ENCODE data around the gene SMG1. TPM values are rescaled to one million over a fixed set of nuclear protein-coding genes. Genes with fewer than 3 reads are reported as not detected.
"Not testable (repeated sequence)": the region's sequence is repeated elsewhere in the genome, so short reads cannot be mapped to it uniquely, and the experiment has no call there.

Gene SMG1
- total RNA-seq, 1 donor from 2014 or later, result 30.8 TPM

DNA sequence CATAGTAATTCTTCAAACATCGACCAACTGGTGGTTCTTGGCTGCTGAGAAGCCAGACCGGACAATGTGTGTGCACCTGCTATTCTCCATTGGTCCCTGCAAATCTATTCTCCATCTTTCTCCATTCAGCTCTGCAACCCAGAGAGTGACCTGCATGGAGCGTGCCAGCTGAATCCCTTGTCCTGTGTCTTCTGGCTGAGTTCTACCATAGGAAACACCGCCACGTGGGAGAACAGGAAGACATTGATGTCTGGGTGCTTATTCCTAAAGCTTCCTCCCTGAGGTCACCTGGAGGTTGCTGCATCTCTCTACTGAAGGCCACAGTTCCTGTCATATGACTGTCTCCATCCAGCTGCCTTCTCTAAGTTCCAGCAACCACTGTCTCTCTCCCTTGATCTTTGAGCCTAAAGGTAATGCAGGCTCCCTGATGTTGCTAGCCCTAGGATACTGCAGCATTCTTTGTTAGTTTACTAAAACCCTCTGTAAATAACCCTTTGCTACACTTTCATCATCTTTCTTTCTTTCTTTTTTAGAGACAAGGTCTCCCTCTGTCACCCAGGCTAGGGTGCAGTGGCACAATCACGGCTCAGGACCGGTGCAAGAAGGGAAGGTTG, 10.6 kb upstream of the SMG1 start:
- DNase-seq (ENCODE audit: low spot score) (no peak), ATAC-seq (no peak)

DNA sequence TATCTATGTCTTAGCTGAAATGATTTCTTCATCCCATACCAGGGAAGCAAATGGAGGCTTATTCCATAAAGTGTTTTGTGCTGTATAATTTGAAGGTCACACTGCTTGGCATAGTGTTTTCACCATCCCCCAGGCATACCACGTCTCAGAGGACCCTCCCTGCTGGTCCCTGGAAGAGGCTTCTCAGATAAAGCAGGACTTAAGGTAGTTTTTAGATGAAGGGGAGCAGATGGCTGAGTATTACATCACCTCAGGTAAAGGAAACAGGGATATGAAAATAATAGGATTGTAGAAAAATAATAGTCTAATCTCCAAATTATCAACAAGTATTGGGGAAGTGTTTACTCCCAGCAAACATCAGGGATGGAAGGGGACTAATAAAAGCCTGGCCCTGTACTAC, 7.3 kb upstream of the SMG1 start:
- DNase-seq (ENCODE audit: low spot score) (no peak), ATAC-seq (no peak)

DNA sequence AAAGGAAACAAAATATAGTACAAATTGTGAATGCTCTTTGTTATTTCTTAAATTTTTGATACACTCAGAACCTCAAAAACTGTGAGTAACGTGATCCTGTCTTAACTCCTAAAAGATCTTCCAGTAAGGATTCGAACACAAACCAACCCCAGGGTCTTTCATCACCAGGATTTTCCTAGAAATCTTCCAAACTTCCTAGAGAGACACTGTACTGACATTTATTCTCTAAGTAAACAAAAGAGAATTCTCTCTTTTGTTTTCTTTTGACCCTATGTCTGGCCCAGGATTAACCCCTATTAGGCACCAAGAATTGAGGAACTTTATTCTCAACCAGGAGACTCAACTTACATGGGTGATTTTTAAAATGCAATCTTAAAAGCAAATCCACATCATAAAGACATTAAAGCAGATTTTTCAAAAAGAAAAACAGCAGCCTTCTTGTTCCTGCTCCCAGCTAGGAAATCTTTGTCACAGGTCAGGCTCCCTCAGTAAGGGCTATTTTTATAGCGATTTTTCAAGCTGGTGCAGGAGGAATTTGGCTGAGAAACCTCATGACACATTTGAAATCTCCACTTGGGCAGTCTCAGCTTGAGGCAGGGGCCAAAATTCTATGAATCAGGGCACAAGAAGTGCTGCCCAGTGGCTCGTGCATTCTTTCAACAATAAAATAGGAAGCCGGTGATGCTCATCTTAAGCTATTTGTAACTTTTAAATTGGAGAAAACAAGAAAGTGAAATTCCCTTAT, 6.2 kb upstream of the SMG1 start:
- no peak for ATAC-seq

DNA sequence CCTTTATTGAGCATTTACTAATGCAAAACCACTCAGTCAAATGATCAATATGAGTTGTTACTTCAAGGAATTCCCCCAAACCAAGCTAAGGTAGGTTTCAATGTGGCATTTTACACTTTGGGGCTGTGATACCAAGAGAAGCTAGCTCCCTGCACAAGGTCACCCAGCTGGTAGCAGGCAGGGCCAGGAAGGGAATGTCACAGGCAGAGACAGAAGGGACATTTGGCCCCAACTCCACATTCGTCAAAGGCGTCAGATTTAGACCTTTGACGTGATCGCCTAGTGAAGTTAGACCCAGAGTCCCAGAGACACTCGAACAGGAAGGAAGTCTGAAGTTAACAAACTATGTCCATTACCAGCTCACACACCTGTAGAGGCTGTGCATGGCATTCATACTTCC, 5.5 kb upstream of the SMG1 start:
- no peak for DNase-seq (ENCODE audit: low spot score)
- no peak for ATAC-seq

More for the DNA sequence above, 6.2 kb upstream of the SMG1 start:
- DNase-seq (ENCODE audit: low spot score), result no peak

DNA sequence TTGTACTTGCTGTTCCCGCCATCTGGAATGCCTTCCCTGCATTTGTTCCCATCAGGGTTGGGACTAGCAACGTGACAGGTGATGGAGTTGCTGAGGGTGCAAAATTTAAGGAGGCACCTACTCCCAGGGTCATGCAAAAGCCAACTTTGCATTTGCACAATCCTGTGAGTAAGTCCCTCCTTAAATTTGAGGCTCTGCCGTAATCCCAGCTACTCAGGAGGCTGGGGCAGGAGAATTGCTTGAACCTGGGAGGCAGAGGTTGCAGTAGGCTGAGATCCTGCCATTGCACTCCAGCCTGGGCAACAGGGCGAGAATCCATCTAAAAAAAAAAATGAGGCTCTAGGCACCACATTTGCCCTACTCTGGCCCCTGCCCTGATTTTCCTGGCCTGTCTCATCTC, 3.9 kb upstream of the SMG1 start:
- DNase-seq (ENCODE audit: low spot score); ATAC-seq: not testable (repeated sequence)

DNA sequence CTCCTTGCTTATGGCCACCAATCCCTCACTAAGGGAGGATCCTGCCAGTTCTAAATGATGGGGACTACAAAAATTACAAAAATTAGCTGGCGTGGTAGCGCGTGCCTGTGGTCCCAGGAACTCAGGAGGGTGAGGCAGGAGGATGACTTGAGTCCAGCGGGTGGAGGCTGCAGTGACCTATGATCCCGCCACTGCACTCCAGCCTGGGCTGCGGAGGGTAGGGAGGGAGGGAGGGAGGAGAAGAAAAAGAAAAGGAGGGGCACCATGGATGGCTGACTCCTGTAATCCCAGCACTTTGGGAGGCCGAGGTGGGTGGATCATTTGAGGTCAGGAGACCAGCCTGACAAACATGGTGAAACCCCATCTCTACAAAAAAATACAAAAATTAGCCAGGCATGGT, 1.9 kb upstream of the SMG1 start:
- not testable (repeated sequence) for ATAC-seq

DNA sequence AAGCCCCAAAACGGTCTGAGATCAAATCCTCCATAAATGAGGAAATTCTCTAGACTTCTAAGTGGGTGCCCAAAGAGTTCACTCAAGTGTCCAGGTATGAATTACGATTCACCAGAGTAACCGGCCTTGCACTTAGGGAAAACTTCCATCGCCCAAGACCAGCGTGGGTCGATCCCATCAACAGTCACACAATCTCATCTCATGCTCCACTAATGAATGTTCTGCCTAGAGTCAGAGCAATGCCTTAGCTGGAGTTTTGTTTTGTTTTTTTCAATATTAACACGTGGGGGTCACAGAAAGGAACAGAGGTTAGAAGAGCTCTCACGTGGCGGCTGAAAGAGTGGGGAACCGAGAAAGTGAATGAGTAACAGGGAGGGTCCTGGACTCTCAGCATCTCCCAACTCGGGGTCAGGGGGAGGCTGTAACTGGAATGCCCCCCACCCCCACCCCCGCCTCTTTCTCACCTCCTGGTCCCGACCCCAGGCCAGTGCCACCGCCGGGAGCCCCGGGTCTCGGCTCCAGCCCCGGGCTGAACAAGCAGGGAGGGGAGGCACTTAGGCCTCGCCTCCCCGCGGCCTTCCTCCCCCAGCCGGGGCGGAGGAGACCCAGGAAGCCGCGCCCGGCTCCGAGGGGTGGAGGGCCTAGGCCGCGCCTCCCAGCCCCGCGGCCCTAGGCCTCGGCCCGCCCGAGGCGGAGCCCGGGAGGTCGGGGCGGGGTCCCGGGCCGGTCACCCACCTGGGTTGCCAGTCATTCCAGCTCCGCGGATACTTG, 808 bp downstream of the SMG1 start:
- peak; percentile 79 for ATAC-seq
- not testable (repeated sequence) for DNase-seq (ENCODE audit: low spot score)

More for the DNA sequence above, 1.9 kb upstream of the SMG1 start:
- not testable (repeated sequence) for DNase-seq (ENCODE audit: low spot score)

DNA sequence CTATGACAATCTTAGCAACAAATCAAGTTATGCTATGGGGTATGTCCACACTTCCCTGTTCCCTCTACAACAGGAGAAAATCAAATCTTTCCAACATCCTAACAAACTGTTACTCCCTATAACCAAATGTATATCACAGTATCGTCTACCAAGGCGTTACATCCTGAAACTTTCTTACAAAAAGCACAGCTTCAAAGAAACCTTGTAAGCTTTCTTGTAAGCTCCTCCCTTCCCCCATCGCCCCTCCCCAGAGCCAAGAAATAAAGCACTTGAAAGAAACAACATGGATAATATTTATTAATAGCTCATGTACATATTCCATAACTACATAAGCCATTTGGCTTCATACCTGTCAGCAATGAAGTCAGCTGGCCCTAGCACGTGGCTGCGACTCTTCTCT, 2.3 kb downstream of the SMG1 start:
- ATAC-seq; DNase-seq (ENCODE audit: low spot score): not testable (repeated sequence)

DNA sequence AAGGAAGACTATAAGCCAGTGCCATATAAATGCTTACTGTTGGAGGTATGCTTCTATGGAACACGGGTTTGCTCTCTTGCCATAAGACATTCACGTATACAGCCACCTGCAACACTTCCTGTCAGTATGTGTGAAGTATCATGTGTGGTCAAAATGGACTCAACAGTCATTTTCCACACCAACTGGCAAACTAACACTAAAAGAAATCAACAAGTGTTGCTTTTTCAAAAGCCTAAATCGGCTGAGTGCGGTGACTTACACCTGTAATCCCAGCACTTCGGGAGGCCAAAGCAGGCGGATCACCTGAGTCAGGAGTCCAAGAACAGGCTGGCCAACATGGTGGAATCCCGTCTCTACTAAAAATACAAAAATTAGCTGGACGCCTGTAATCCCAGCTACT, 3.1 kb downstream of the SMG1 start:
- not testable (repeated sequence) for ATAC-seq; DNase-seq (ENCODE audit: low spot score)

DNA sequence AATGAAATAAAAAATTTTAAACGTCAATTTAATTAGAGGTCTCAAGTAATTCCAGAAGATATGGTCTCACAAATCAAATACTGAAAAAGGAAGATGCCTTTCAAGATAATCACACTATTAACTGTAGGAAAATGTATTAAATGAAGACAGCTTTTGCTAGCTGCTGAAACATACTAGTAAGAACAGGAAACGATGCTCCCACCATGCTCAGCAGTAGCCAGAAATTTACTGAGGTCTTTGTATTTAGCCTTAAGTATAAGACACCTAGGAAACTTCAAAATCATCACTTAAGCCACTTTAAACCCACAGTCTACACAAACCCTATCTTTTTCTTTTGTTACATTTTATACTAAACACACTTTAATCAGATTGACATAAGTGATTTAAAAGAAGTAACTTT, 16.6 kb downstream of the SMG1 start:
- DNase-seq (ENCODE audit: low spot score); ATAC-seq: not testable (repeated sequence)

DNA sequence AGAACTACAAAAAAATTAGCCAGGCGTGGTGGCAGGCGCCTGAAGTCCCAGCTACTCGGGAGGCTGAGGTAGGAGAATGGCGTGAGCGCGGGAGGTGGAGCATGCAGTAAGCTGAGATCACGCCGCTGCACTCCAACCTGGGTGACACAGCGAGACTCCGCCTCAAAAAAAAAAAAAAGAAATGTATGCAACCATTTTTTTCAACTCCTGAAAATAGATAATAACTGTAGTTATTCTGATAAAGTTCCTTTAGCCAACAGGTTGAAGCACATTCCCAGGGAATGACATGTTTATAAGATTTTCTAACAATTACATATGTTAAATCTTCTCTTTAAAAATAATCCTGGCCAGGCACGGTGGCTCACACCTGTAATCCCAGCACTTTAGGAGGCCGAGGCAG, 17.5 kb downstream of the SMG1 start:
- not testable (repeated sequence) for DNase-seq (ENCODE audit: low spot score); ATAC-seq

DNA sequence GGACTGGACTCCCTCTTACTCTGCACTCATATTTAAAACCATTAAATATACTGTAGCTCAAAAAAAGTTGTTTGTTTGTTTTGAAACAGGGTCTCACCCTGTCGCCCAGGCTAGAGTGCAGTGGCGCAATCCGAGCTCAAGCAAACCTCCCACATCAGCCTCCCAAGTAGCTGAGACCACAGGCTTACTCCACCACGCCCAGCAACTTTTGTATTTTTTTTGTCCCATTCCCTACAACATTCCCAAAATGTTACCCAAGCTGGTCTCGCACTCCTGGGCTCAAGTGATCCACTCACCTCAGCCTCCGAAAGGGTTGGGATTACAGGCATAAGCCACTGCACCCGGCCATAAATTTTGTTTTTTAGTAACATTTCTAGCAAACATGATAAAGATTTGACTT, 23.4 kb downstream of the SMG1 start:
- ATAC-seq, result not testable (repeated sequence)

DNA sequence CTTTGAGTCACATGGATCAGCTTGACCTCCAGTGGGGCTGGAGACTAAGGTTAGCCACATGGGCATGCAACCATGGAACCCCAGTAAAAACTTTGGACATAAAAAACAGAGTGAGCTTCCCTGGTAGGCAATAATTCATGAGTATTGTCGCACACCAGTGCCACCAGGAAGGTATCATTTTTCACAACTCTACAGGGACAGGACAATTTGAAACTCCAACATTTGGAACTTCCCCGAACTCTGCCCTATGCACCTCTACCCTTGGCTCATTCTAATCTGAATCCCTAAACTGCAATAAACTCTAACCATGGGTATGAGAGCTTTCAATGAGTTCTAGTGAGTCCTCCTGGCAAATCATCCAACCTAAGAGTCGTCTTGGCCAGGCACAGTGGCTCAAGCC, 24.2 kb downstream of the SMG1 start:
- not testable (repeated sequence) for ATAC-seq; DNase-seq (ENCODE audit: low spot score)

More for the DNA sequence above, 23.4 kb downstream of the SMG1 start:
- DNase-seq (ENCODE audit: low spot score), result not testable (repeated sequence)

DNA sequence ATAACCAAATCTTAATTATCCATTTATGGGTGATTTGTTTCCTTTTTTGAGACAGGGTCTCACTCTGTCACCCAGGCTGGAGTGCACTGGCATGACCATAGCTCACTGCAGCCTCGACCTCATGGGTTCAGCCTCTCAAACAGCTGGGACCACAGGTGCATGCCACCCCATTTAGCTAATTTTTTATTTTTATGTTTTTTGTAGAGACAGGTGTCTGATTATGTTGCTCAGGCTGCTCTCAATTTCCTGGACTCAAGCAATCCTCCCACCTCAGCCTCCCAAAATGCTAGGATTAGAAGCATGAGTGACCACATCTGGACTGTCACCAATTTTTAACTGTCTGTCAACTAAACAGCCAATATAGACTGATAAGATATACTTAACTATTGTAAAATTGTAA, 25.0 kb downstream of the SMG1 start:
- not testable (repeated sequence) for DNase-seq (ENCODE audit: low spot score)

DNA sequence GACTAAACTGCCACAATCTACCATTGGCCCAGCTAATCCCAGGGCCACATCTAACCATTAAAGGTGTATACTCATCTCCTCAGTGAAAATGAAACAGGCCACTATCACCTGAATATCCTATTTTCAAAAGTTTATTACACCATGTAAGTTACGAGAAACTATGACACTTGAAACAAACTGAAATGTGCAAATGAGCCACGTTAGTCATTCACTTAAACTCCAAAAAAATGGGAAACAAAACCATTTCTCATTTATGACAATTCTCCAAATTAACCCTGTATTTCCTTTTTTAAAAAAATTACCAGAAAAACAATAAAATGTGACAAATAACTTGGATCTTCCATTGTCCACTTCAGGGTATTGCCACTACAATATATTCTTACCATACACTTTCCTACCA, 41.8 kb downstream of the SMG1 start:
- ATAC-seq; DNase-seq (ENCODE audit: low spot score): not testable (repeated sequence)

More for the DNA sequence above, 25.0 kb downstream of the SMG1 start:
- ATAC-seq, result not testable (repeated sequence)

DNA sequence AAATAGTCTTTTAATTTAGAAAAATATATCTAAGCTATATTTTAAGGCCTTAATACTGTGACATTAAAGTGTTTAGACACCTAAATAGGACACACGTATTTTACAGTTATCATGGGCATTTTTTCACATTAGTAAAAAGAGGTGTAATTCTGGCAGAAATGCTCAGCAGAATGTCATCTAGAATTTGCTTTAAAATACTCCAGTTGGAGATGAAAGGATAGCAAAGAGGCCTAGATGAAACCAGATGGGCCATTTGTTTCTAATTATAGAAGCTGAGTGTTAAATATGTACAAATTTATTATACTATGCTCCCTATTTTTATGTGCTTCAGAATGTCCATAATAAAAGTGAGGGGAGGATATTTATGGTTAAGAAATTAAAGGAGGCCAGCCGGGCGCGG, 48.5 kb downstream of the SMG1 start:
- ATAC-seq; DNase-seq (ENCODE audit: low spot score): not testable (repeated sequence)

DNA sequence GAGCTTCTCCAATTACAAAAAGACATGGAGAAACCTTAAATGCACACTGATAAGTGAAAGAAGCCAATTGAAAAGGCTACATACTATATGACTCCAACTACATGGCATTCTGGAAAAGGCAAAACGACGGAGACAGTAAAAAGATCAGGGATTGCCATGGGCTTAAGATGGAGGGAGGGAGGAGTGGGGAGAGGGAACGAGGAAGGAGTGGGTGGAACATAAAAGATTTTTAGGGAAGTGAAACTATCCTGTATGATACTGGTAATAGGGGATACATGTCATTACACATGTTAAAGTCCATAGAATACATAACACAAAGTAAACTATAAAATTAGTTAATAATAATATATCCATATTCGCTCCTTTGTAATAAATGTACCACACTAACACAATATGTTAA, 48.9 kb downstream of the SMG1 start:
- DNase-seq (ENCODE audit: low spot score); ATAC-seq: not testable (repeated sequence)

DNA sequence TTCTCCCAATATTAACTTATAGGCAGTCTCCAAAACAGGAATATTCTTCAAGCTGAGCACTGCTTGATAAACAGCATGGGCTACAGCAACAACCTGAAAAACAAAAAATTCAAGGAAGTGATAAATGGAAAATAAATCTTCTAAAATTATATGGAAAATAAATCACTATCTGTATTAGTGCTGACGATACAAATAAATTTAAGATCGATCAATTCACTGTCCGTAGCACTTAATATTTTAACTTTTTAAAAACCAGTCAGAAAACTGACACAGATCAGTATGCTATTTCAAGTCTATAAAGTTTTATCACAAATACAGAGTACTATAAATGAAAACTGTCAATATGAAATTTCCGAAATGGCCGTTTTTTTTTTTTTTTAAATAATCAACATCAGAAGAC, 49.9 kb downstream of the SMG1 start:
- not testable (repeated sequence) for ATAC-seq; DNase-seq (ENCODE audit: low spot score)

DNA sequence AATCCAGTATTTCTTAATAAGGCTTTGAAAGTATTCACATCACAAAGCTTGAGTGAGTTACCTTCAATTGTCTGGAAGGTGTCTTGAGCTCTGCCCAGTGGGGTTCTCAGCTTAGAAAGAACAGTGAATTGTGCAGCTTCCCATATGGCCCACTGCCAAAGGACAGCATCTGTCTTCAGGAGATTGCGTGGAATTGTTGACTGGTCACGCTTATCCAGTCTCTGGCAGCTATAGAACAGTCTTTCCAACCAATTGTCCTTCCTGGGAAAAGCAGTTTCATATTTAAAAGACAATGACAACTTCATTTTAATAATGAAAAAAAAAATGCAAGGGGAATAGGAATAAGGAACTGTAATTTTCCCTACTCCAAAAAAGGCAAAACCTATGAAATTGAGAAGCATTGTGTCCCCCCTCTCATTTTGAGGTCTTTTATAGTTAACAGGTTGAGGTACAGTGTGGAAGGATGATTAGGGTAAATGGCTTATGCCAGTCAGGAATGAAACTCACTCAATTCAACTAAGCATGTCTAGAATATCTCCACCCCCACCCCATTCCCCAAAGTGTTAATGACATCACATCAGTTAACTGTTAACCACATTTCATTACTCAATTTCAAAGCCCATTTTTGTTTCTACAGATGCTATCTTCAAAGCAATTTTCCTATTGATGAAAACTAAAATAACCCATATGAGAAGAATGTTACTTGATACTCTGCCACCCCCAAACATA, 57.0 kb downstream of the SMG1 start:
- ATAC-seq; DNase-seq (ENCODE audit: low spot score): not testable (repeated sequence)

DNA sequence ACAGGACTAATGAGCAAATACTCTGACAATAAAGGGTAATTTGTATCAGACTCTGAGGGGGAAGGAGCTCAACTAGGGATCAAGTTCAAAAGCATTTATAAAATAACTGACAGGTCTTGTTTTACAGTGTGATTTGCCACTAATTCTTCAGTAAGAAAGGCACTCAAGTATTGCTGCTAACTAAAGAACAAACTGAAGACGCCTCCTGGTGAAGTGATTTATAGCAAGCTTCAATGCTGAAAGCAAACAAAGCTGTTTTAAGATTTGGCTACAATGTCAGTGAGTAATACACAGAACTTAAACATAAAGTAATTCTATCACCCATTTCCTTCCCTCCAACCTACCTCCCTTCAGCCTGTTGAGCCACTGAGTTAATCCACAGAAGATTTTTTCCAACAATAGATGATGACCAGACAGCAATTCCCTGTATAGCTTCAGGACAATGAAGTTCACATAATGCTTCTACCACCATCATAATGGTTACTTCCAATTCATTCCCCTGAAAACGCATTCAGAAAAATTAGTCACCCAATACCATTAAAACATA, 59.9 kb downstream of the SMG1 start:
- ATAC-seq; DNase-seq (ENCODE audit: low spot score): not testable (repeated sequence)
